ENCODE data around the gene RAB31. TPM values are rescaled to one million over a fixed set of nuclear protein-coding genes. Genes with fewer than 3 reads are reported as not detected.

RAB31 gene
- total RNA-seq, 1 donor from 2014 or later, result 19.7 TPM

DNA sequence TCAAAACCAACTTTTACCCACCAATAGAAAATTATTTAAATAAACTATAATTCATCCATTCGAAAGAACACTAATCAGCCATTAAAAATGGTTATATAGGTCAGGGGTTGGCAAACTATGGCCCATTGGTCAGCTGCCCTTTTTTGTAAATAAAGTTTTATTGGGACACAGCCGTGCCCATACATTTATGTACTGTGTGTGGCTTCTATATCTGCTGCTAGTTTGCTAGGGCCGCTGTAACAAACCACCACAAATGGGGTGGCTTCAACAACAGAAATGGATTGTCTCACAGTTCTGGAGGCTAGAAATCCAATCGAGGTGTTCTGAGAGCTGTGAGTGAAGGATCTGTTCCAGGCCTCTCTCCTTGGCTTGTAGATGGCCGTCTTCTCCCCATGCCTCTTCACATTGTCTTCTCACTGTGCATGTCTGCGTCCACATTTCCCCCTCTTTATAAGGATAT lies 170.7 kb downstream of the RAB31 start:
- Mint-ChIP-seq H3K4me1 (ENCODE audit: unreplicated experiment) (peaks cover 8% of the 10 kb centered on the region), H3K4me3 (no peak overlapping the region), H3K27ac (no peak overlapping the region), H3K9me3 (no peaks in the 10 kb centered on the region), H3K27me3 (no peaks in the 10 kb centered on the region), H3K36me3 (no peaks in the 10 kb centered on the region)
- DNase-seq (ENCODE audit: extremely low spot score, unreplicated experiment), result no peak
- TF ChIP-seq, protein P1, sequence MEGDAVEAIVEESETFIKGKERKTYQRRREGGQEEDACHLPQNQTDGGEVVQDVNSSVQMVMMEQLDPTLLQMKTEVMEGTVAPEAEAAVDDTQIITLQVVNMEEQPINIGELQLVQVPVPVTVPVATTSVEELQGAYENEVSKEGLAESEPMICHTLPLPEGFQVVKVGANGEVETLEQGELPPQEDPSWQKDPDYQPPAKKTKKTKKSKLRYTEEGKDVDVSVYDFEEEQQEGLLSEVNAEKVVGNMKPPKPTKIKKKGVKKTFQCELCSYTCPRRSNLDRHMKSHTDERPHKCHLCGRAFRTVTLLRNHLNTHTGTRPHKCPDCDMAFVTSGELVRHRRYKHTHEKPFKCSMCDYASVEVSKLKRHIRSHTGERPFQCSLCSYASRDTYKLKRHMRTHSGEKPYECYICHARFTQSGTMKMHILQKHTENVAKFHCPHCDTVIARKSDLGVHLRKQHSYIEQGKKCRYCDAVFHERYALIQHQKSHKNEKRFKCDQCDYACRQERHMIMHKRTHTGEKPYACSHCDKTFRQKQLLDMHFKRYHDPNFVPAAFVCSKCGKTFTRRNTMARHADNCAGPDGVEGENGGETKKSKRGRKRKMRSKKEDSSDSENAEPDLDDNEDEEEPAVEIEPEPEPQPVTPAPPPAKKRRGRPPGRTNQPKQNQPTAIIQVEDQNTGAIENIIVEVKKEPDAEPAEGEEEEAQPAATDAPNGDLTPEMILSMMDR (conservative IDR thresholded peaks at IDR 0.05), result no peak

DNA sequence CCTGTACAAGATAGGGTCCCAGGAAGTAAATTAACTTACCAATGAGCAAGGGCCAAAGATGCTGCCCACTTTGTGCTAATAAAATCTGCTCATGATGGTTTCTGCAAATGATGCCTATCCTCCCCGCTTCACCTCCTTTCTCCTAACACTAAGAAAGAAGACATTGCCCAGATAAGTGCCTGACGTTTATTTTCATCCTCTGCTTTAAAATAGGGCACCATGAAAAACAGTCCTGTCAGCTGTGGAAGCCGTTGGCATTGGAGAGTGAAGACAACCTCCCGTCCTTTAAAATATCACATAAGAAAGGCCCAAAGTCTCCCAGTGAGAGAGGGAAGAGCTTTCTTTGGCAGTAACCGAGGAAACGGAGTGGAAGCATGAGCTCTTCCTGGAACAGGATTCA lies 176.0 kb downstream of the RAB31 start:
- TF ChIP-seq, protein P1 (conservative IDR thresholded peaks at IDR 0.05), result no peak
- Mint-ChIP-seq H3K4me1 (ENCODE audit: unreplicated experiment) (no peaks in the 10 kb centered on the region), H3K9me3 (peaks cover 9% of the 10 kb centered on the region), H3K4me3 (no peak overlapping the region), H3K27ac (no peak overlapping the region), H3K36me3 (no peaks in the 10 kb centered on the region), H3K27me3 (peaks cover 7% of the 10 kb centered on the region)
- DNase-seq (ENCODE audit: extremely low spot score, unreplicated experiment), result no peak

DNA sequence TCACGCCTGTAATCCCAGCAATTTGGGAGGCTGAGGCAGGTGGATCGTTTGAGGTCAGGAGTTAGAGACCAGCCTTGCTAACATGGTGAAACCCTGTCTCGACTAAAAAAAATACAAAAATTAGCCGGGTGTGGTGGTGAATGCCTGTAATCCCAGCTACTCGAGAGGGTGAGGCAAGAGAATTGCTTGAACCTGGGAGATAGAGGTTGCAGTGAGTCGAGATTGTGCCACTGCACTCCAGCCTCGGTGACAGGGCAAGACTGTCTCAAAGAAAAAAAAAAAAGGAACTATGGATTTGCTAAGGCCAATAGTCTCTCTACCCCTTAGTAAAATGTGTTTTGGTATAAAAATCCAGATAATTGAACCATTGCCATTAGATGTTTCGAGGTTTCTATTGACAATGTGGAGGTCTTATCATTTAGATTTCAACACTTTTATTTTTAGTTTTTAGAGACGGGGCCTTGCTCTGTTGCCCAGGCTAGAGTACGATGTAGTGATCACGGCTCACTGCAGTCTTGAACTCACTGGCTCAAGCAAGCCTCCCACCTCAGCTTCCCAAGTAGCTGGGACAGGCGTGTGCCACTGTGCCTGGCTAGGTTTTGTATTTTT lies 176.5 kb downstream of the RAB31 start:
- TF ChIP-seq, protein P1 (conservative IDR thresholded peaks at IDR 0.05), result no peak
- no peak overlapping the region for H3K4me3 Mint-ChIP-seq
- H3K36me3 Mint-ChIP-seq, result no peaks in the 10 kb centered on the region
- no peaks in the 10 kb centered on the region for H3K4me1 Mint-ChIP-seq (ENCODE audit: unreplicated experiment)
- DNase-seq (ENCODE audit: extremely low spot score, unreplicated experiment), result no peak
- H3K27me3 Mint-ChIP-seq, result peaks cover 7% of the 10 kb centered on the region
- no peak overlapping the region for H3K27ac Mint-ChIP-seq
- peaks cover 9% of the 10 kb centered on the region for H3K9me3 Mint-ChIP-seq

DNA sequence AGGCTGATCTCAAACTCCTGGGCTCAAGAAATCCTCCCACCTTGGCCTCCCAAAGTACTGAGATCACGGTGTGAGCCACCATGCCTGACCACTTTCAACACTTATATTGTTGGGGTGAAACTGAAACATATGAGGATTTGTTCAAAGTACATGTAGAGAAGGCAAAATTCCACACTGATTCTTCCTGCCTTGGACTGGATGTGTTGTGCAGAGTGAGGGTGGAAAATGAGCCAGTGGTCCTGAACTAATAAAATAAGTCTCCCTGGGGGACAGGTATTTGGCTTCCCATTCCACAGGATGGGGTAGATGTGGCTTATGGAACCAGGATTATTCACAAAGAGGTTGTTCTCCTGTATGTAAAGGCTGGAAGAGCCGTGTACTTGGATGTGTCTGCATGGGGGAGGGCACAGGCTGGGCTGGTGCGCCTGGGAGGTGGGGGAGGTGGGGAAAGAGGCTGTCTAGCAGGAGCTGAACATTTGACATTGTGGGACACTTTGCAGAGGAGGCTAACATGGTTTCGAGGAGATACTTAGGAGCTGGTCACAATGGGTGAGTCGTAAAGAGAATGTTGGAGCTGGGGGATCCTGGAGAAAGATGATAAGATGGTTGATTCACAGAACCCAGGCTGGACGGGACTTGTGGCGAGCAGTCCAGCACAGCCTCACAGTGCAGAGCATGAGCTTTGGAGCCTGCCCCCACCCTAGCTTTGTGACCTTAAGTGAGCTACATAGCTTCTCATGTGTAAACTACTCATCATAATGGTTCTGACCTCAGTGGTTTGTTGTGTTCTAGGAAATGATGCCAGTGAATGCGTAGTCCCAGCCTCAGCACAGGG lies 177.3 kb downstream of the RAB31 start, which contains the start of gene TXNDC2:
TSS of gene TXNDC2 (plus strand) at position 804 of the 835 bp plus-strand sequence. CDS start 708 bp downstream, outside the sequence.
- H3K4me3 Mint-ChIP-seq, result no peak within 1 kb of the TSS
- no peak within 1 kb of the TSS for H3K27ac Mint-ChIP-seq
- H3K4me1 Mint-ChIP-seq (ENCODE audit: unreplicated experiment), result no peaks in the 10 kb centered on the region
- no peak for DNase-seq (ENCODE audit: extremely low spot score, unreplicated experiment)
- H3K27me3 Mint-ChIP-seq, result peaks cover 7% of the 10 kb centered on the region
- H3K36me3 Mint-ChIP-seq, result no peaks in the 10 kb centered on the region
- peaks cover 9% of the 10 kb centered on the region for H3K9me3 Mint-ChIP-seq
- TF ChIP-seq, protein P1 (conservative IDR thresholded peaks at IDR 0.05), result no peak

DNA sequence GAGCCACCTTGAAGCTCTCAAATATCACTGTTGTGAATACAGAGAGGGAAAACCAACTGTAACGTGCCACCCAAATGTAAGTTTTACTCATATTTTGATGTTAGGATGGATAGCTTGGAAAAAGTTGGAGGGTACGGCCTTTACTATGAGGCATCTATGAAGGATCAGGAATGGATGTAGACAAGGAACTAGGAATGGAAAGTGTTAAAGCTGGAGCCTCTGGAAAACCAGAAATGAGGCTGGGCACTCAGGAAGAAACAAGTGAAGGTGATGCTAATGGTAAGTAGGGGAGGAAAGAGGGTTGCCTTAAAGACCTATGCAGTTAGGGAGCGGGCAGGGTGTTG lies 177.9 kb downstream of the RAB31 start:
- H3K4me3 Mint-ChIP-seq, result no peak overlapping the region
- no peak overlapping the region for H3K27ac Mint-ChIP-seq
- no peaks in the 10 kb centered on the region for H3K4me1 Mint-ChIP-seq (ENCODE audit: unreplicated experiment)
- no peaks in the 10 kb centered on the region for H3K36me3 Mint-ChIP-seq
- TF ChIP-seq, protein P1 (conservative IDR thresholded peaks at IDR 0.05), result no peak
- peaks cover 7% of the 10 kb centered on the region for H3K27me3 Mint-ChIP-seq
- peaks cover 9% of the 10 kb centered on the region for H3K9me3 Mint-ChIP-seq
- DNase-seq (ENCODE audit: extremely low spot score, unreplicated experiment), result no peak

Data from type B pancreatic cell (in vitro differentiated cells).